Measurements from ENCODE around the gene EXPH5.
"Not testable (repeated sequence)": the region's sequence is repeated elsewhere in the genome, so short reads cannot be mapped to it uniquely, and the experiment has no call there.

Gene EXPH5

GRCh38 chr11:108601150-108601549, 7.6 kb upstream of the EXPH5 start:
- DNase-seq (ENCODE audit: low spot score) (no peak), FAIRE-seq (no peak)

- FAIRE-seq: no peak
Observed at GRCh38 chr11:108599978-108600377, 6.4 kb upstream of the EXPH5 start.

GRCh38 chr11:108597736-108598355, 4.3 kb upstream of the EXPH5 start:
- FAIRE-seq (no peak), DNase-seq (ENCODE audit: low spot score) (no peak)

More at GRCh38 chr11:108599978-108600377, 6.4 kb upstream of the EXPH5 start:
- DNase-seq (ENCODE audit: low spot score): no peak

GRCh38 chr11:108596701-108597100, 3.1 kb upstream of the EXPH5 start:
- DNase-seq (ENCODE audit: low spot score) (no peak), FAIRE-seq (no peak)

GRCh38 chr11:108593923-108594434, 411 bp upstream of the EXPH5 start:
- FAIRE-seq (no peak), DNase-seq (ENCODE audit: low spot score) (no peak)

- DNase-seq (ENCODE audit: low spot score): no peak
- no peak for FAIRE-seq
Observed at GRCh38 chr11:108592591-108593213, 866 bp downstream of the EXPH5 start.

GRCh38 chr11:108591893-108592292, 1.7 kb downstream of the EXPH5 start:
- FAIRE-seq (no peak), DNase-seq (ENCODE audit: low spot score) (no peak)

- FAIRE-seq: no peak
- no peak for DNase-seq (ENCODE audit: low spot score)
Observed at GRCh38 chr11:108589136-108589535, 4.4 kb downstream of the EXPH5 start.

GRCh38 chr11:108588287-108588686, 5.3 kb downstream of the EXPH5 start:
- FAIRE-seq (no peak), DNase-seq (ENCODE audit: low spot score) (no peak)

GRCh38 chr11:108587109-108587508, 6.5 kb downstream of the EXPH5 start:
- DNase-seq (ENCODE audit: low spot score) (no peak), FAIRE-seq (no peak)

GRCh38 chr11:108586600-108586999, 7.0 kb downstream of the EXPH5 start:
- no peak for DNase-seq (ENCODE audit: low spot score)
- FAIRE-seq: no peak

- not testable (repeated sequence) for FAIRE-seq; DNase-seq (ENCODE audit: low spot score)
Observed at GRCh38 chr11:108586185-108586584, 7.4 kb downstream of the EXPH5 start.

- DNase-seq (ENCODE audit: low spot score) (no peak), FAIRE-seq (no peak)
Observed at GRCh38 chr11:108584973-108585372, 8.6 kb downstream of the EXPH5 start.

GRCh38 chr11:108580645-108581044, 12.9 kb downstream of the EXPH5 start:
- DNase-seq (ENCODE audit: low spot score) (no peak), FAIRE-seq (no peak)

- no peak for FAIRE-seq
- DNase-seq (ENCODE audit: low spot score): no peak
Observed at GRCh38 chr11:108580043-108580442, 13.5 kb downstream of the EXPH5 start.

- no peak for FAIRE-seq
- no peak for DNase-seq (ENCODE audit: low spot score)
Observed at GRCh38 chr11:108576523-108576922, 17.0 kb downstream of the EXPH5 start.

- no peak for DNase-seq (ENCODE audit: low spot score)
- no peak for FAIRE-seq
Observed at GRCh38 chr11:108574675-108575074, 18.9 kb downstream of the EXPH5 start.

GRCh38 chr11:108571001-108571400, 22.6 kb downstream of the EXPH5 start:
- DNase-seq (ENCODE audit: low spot score) (no peak), FAIRE-seq (no peak)

GRCh38 chr11:108569896-108570295, 23.7 kb downstream of the EXPH5 start:
- DNase-seq (ENCODE audit: low spot score) (no peak), FAIRE-seq (no peak)

GRCh38 chr11:108568195-108568858, 25.2 kb downstream of the EXPH5 start:
- FAIRE-seq: no peak
- DNase-seq (ENCODE audit: low spot score): no peak

GRCh38 chr11:108565653-108566052, 27.9 kb downstream of the EXPH5 start:
- no peak for DNase-seq (ENCODE audit: low spot score)
- FAIRE-seq: no peak

- no peak for FAIRE-seq
- no peak for DNase-seq (ENCODE audit: low spot score)
Observed at GRCh38 chr11:108562746-108563581, 30.6 kb downstream of the EXPH5 start.
